Calu3 (cell line): Measurements from ENCODE around the gene JADE2. TPM values are rescaled to one million over a fixed set of nuclear protein-coding genes. Genes with fewer than 3 reads are reported as not detected.

Experiments
- BruUV-seq: library from RNA; stranded (reverse); fragments of 400-500 nt; replicated peaks from 2 replicates; lab custom pipeline; 2021; lab: Mats Ljungman, UMichigan
- CTCF ChIA-PET: fragments of 300-600 bp; sonication (Branson Sonifier 250); formaldehyde crosslinking; loops from one replicate; lab custom pipeline; 2022; ENCODE audit warnings: antibody characterized with exemption; lab: Charles Lee
- DNase-seq: peaks from one replicate; pipeline ENCODE4 v3.0.0; 2022
- H3K27ac Mint-ChIP-seq: one replicate; pipeline ENCODE4 v1.8.0; 2022; ENCODE audit warnings: mixed read lengths; ENCODE audit not compliant: unreplicated experiment
- H3K27me3 Mint-ChIP-seq: one replicate; pipeline ENCODE4 v1.8.0; 2022; ENCODE audit warnings: mixed read lengths; ENCODE audit not compliant: unreplicated experiment
- H3K36me3 Mint-ChIP-seq: one replicate; pipeline ENCODE4 v1.8.0; 2022; ENCODE audit warnings: mild to moderate bottlenecking, moderate library complexity, mixed read lengths; ENCODE audit not compliant: insufficient read depth, unreplicated experiment
- H3K4me1 Mint-ChIP-seq: one replicate; pipeline ENCODE4 v1.8.0; 2022; ENCODE audit warnings: mild to moderate bottlenecking, low read depth, mixed read lengths; ENCODE audit not compliant: unreplicated experiment
- H3K4me3 Mint-ChIP-seq: one replicate; pipeline ENCODE4 v1.8.0; 2022; ENCODE audit warnings: mild to moderate bottlenecking, low read depth, moderate library complexity, mixed read lengths; ENCODE audit not compliant: unreplicated experiment
- H3K9me3 Mint-ChIP-seq: one replicate; pipeline ENCODE4 v1.8.0; 2022; ENCODE audit warnings: low read depth, mixed read lengths; ENCODE audit not compliant: unreplicated experiment
- CTCF ChIP-seq: fragments of 200-600 bp; IDR thresholded peaks from one replicate; pipeline ENCODE4 v1.8.0; 2022; ENCODE audit warnings: antibody characterized with exemption; ENCODE audit not compliant: unreplicated experiment
- intact Hi-C: fragments of 100-400 bp; cut with micrococcal nuclease; formaldehyde crosslinking; loops from one replicate; pipeline ENCODE4 v1.10.0; 2022; ENCODE audit not compliant: unreplicated experiment
- total RNA-seq: library from RNA; stranded (reverse); gene quantifications from 2 replicates; pipeline ENCODE4 v1.2.3, GENCODE V29; 2022

Gene JADE2
- total RNA-seq, 1 experiment from 2014 or later: 93.4 TPM

GRCh38 chr5:134577022-134577795, 51.7 kb downstream of the JADE2 start:
- Mint-ChIP-seq H3K9me3 (no peaks in the 10 kb centered on the region), H3K4me3 (no peak overlapping the region), H3K27ac (peak overlapping the region; percentile 77), H3K4me1 (peaks cover 19% of the 10 kb centered on the region), H3K27me3 (no peaks in the 10 kb centered on the region), H3K36me3 (peaks cover 65% of the 10 kb centered on the region)
- intact Hi-C loops: loop anchor here (2.0 to 5.0 kb wide), 3 partner anchors 50 to 274 kb away; partner anchors contain the start of genes JADE2 and UBE2B
- TF ChIP-seq CTCF: no peak
- CTCF ChIA-PET: interaction anchor here (1.0 to 1.9 kb wide), 4 partner anchors 9 to 50 kb away, joined by 3 to 14 read pairs (median 7); no protein-coding TSS in a partner anchor
- BruUV-seq: no TSS peak
- peak; percentile 52 for DNase-seq

GRCh38 chr5:134577796-134578577, 52.5 kb downstream of the JADE2 start:
- H3K36me3 Mint-ChIP-seq: peaks cover 58% of the 10 kb centered on the region
- intact Hi-C loops: loop anchor here (2.0 to 5.0 kb wide), 3 partner anchors 51 to 275 kb away; partner anchors contain the start of genes JADE2 and UBE2B
- CTCF ChIA-PET: interaction anchor here (0.6 to 1.9 kb wide), 9 partner anchors 8 to 206 kb away, joined by 3 to 14 read pairs (median 3); partner anchors contain the start of gene CDKN2AIPNL
- TF ChIP-seq CTCF: peak; percentile 90
- no peak overlapping the region for H3K4me3 Mint-ChIP-seq
- peaks cover 19% of the 10 kb centered on the region for H3K4me1 Mint-ChIP-seq
- peak overlapping the region; percentile 77 for H3K27ac Mint-ChIP-seq
- BruUV-seq: no TSS peak
- DNase-seq: peak; percentile 88
- H3K9me3 Mint-ChIP-seq: no peaks in the 10 kb centered on the region
- no peaks in the 10 kb centered on the region for H3K27me3 Mint-ChIP-seq

- Mint-ChIP-seq H3K36me3 (peaks cover 64% of the 10 kb centered on the region), H3K9me3 (no peaks in the 10 kb centered on the region), H3K27me3 (no peaks in the 10 kb centered on the region), H3K4me3 (no peak overlapping the region), H3K27ac (no peak overlapping the region), H3K4me1 (peaks cover 19% of the 10 kb centered on the region)
- CTCF ChIA-PET: interaction anchor here (0.6 to 1.9 kb wide), 9 partner anchors 7 to 207 kb away, joined by 3 to 14 read pairs (median 3); partner anchors contain the start of gene CDKN2AIPNL
- TF ChIP-seq CTCF: no peak
- intact Hi-C loops: loop anchor here (5.0 kb wide), 2 partner anchors 51 to 206 kb away; partner anchors contain the start of genes JADE2 and UBE2B
- no peak for DNase-seq
- no TSS peak for BruUV-seq
Observed at GRCh38 chr5:134578578-134579283, 53.3 kb downstream of the JADE2 start.
